GM21786 (cell line): Measurements from ENCODE around the gene SLC25A11.
"Not testable (repeated sequence)": the region's sequence is repeated elsewhere in the genome, so short reads cannot be mapped to it uniquely, and the experiment has no call there.

Experiments used
- ATAC-seq: cut with Tn5 transposase; IDR thresholded peaks from one replicate; pipeline ENCODE4 v1.9.1; 2021; ENCODE audit not compliant: unreplicated experiment

The SLC25A11 gene

DNA sequence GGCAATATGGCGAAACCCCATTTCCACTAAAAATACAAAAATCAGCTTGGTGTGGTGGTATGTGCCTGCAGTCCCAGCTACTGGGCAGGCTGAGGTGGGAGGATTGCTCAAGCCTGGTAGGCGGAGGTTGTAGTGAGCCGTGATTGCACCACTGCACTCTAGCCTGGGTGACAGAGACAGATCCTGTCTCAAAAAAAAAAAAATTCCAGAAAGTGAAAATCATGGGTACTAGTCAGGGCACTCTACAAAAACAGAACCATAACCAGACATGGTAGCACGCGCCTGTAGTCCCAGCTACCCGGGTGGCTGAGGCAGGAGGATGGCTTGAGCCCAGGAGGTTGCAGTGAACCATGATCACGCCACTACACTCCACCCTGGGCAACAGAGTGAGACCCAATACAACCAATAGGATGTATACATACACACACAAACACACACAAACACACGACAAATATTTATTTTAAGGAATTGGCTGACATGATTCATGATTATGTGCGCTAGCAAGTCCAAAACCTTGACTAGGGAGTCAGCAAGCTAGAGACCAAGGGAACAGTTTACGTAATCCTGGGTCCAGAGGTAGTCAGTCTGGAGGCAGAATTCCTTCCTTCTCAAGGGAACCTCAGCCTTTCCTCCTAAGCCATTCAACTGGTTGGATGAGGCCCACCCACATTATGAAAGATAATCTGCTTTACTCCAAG, 19.3 kb downstream of the SLC25A11 start:
- no peak for ATAC-seq

DNA sequence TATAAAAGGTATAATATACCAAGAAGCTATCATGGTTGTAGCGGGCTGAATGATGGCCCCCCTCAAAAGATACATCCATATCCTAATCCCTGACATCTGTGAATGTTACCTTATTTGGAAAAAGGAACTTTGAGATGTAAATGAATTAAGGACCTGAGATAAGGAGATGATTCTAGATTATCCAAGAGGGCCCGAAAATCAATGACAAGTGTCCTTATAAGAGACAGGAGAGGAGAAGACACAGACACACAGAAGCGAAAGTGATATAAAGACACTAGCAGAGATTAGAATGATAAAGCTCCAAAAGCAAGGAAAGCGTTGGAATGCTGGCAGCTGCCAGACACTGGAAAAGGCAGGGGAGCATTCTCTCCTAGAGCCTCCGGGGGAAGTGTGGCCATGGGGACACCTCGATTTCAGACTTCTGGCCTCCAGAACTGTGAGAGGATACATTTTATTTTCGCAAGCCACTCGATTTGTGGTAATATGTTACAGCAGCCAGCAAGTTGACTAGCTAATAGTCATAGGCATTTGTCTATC, 20.3 kb downstream of the SLC25A11 start:
- ATAC-seq: no peak

DNA sequence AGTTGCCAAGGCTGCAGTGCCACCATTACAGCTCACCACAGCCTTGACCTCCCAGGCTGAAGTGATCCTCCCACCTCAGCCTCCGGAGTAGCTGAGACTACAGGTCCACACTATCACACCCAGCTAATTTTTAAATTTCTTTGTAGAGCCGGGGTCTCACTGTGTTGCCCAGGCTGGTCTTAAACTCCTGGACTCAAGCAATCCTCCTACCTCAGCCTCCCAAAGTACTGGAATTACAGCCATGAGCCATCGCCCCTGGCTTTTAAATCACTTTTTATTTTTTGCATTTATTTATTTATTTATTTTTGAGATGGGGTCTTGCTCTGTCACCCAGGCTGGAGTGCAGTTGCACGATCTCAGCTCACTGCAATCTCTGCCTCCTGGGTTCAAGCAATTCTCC, 25.3 kb downstream of the SLC25A11 start:
- ATAC-seq: not testable (repeated sequence)

DNA sequence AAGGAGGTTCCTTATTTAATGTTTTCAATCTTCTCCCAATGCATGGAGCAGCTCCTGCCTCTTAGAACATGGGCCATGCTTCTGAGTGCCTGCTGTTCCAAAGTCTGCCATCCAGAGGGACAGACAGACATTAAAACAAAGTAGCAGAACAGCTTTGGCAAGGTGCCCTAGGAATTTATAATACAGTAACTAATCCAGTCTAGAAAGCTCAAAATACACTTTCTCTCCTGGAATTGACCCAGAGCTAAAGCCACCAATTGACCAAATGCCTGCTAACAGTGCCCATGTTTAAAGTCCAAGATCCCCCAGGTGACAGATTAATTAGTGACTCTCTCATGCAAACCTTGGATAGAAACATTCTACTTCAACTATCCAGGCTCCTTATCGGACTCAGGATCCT, 25.9 kb downstream of the SLC25A11 start:
- no peak for ATAC-seq

DNA sequence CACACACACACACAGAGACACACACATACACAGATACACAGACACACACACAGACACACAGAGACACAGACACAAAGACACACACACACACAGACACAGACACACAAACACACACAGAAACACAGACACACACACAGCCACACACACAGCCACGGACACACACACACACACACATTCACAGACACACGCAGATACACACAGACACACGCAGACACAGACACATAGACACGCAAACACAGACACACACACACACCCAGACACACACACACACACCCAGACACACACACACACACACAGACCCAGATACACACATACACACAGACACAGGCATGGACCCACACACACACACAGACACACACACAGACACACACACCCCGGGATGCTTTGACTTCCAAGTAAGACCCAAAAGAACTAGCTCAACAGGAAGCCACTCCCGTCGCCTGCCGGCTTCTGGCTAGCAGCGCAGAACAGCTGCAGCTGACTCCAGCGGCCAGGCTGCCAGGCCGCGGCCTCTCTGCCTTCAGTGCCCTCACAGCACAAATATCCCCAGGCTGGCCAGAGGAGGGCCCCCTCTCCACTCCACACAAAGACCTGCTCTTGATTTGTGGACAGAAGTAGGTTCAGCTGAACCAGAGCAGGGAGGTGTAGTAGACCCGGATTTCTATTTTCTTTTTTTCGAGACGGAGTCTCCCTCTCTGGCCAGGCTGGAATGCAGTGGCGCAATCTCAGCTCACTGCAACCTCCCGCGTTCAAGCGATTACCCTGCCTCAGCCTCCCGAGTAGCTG, 30.9 kb downstream of the SLC25A11 start:
- ATAC-seq: no peak

DNA sequence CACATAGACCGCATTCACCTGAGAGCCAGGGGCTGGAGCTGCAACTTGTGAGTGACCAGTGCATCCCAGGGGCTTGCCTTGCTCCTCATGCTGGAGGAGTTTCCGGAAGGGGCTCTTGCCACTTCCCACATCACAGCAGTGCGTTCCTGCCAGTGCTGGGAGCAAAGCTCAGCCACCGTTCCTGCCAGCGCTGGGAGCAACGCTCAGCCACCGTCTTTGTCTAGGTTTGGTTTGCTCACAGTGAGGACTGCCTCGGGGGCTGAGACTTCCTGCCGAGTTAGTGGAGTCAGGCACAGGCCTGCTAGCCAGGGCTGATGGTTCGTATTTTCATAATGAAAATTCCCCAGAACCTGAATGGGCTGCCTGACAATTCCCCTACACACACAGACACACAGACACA, 31.5 kb downstream of the SLC25A11 start:
- ATAC-seq: no peak

DNA sequence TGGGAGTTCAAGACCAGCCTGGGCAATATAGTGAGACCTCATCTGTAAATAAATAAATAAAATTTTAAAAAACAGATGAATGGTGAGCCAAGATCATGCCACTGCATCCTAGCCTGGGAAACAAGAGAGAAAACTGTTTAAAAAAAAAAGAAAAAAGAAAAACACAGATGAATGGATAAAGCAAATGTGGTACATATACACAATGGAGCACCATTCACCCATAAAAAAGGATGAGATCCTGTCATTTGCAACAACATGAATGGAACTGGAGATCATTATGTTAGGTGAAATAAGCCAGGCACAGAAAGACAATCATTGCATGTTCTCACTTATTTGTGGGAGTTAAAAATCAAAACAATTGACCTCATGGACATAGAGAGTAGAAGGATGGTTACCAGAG, 33.2 kb downstream of the SLC25A11 start:
- not testable (repeated sequence) for ATAC-seq

DNA sequence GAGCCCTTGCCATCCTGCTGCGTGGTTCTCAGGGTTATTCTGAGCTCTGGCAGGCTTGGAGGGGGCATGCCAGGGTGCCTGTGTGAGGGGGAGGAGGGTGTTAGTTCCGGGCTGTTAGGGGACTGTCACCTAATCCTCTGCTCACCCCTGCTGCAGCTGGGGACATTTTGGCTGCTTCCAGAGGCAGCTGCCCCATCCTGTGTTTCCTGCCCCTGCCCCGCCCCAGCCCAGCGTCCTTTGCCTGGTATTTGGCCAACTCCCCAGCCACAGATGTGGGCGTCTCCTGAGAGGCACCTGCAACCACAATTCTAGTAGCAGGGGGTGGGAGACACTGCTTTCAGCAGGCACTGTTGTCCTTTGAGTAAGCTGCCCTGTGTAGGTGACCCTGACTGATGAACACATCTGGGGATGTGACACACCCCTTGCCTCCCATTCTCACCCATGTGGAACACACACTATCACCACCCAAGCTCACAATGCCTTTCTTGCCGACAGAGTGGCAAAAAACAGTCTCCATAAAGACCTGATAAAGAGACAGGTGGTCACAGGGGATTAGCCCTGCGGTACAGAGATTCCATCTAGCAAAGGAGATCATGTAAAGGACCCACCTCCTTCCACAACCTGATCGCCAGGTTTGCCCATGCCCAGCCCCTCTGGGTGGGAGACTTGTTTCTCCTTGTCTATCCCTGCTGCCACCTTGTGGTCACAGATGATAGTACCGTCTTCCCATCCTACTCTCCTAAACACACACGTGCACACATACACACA, 36.6 kb downstream of the SLC25A11 start, which contains the start of gene CHRNE:
Gene CHRNE (minus strand): TSS at position 48 of the 768 bp plus-strand sequence. CDS start 35 bp downstream, at position 13.
- ATAC-seq: no peak

DNA sequence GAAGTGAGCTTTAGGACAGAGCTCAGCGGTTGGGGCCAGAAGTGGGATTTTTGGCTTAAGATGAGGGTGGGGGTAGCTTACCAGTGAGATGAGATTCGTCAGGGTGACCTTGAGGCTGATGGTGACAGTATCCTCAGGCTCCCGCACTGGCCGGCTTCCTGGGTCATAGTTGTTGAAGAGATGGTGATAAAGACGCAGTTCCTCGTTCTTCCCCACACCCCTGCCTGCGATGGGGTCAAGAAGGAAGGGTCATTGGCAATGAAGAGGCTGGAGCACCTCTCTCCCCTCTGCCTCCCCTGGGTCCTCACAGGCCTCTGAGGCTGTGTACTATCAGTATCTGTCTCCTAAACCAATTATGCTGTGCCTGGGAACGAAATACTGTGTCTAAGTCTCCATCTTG, 37.3 kb downstream of the SLC25A11 start:
- ATAC-seq: no peak

DNA sequence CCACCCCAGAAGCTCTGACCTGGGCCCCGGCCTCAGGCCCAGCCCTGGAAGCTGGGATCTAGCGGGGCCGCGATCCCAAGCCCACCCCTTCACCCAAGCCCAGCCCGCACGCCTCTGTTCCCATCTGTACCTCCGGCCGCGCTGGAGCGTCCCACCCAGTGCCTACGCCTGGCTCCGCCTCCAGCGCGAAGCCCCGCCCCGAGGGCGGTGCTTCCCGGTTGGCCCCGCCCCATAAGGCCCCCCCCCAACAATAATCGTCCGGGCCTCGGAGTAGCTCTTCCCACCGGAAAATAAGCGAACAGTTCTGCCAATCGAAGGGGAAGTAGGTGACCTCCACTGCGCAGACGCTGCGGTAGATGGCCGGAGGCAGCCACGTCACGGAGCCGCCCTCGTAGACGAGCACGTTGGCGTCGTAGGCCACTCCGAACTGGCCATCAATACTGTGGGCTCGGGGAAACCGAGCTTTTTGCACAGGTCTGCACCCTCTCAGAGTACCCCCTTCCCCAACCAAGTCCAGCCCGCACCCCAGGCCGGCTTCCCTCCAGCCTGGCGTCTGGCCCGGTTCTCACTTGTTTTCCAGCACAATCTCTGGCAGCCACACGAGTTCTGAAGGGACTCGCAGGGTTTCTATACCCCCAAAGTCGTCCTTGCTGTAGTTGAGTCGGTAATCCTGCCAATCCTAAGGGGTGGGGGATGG, 38.0 kb downstream of the SLC25A11 start:
- no peak for ATAC-seq

DNA sequence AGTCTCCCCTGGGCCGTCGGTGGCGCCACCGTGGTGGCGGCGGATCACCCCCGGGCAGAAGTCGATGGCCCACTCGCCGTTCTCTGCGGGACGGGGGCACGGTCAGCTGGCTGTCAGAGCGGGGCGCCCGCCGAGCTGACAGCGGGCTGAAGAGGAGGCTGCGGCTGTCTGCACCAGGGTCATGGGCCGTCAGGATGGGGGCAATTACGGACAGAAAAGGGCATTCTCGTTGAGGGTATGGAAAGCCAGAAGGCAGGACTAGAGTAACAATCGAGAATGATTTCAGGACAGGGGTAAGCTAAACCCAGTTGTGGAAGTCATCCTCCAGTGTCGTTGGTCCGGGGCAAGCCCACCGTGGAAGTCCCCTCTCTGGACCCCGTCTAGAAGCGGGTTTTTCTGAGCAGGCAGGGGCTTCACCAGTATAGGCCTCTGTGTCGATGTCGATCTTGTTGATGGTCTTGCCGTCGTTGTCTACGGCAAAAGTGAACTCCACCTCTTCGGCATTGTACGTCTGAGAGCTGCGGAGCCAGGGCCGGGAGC, 38.7 kb downstream of the SLC25A11 start:
- no peak for ATAC-seq

DNA sequence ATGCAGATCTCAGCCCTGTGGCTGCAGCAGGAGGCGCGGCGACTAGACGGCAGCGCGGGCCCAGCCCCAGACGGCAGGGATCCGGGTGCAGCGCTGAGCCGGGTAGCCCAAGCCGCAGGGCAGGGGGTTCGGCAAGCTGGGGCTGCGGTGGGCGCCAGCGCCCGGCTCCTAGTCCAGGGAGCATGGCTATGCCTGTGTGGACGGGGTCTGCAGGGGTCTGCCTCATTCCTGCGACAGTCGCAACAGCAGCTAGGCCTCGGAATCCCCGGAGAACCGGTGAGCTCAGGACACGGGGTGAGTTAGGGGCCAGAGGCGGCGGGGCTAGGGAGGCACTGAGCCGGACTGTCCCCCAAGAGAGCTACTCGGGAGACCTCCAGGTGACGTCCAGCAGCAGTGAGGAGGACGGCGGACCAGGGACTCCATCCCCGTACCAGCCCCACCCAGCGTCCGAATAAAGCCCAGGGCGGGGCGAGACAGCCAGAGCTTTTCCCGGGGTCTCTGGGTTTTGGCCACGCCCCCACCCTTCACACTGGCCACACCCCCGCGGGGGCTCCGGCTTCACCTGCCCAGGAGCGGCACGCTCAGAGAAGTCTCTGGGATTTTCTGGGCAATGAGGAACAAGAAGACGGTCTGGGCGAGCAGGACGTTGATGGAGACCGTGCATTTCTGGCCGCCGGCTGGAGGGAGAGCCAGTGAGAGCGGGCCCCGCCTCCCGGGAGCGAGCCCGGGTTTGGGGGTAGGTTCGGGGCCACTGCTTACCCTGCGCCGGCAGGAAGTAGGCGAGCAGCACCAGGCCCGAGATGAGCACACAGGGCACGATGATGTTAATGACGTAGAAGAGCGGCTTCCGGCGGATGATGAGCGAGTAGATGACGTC, 39.4 kb downstream of the SLC25A11 start:
- ATAC-seq: no peak

DNA sequence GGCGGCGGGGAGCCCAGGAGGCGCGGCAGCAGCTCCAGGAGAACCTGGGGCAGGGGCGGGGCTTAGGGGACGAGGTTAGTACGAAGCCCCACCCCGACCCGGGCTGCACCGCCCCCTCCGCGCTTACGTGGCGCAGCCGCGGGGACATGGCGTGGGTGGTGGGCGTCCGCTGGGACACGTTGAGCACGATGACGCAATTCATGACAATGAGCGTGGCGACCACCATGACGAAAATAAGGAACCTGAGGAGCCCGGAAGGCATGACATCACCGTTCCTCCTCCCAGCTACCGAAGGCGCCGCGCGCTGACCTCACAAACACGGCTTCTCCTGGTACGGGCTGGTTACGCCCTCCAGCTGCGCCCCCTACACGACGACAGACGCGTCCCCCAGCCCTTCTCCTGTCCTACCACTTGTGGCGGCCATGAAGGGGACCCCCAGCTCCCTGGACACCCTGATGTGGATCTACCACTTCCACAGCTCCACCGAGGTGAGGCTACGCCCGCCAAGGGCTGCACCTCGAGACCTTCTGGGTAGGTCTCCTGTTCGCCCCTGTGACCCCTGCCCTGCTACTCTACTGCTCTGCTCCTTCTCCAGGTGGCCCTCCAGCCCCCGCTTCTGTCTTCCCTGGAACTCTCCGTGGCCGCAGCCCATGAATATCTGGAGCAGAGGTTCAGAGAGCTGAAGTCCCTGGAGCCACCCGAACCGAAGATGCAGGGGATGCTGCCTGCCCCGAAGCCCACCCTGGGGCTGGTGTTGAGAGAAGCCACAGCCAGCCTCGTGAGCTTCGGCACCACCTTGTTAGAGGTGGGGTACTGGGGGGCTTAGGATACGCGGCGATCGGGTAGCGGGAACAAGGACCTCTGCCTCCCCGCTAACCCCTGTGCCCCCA, 40.3 kb downstream of the SLC25A11 start, which contains the start of gene C17orf107:
Gene C17orf107 (plus strand): TSS at position 196 of the 890 bp plus-strand sequence. CDS start 227 bp downstream, at position 423.
- no peak for ATAC-seq

DNA sequence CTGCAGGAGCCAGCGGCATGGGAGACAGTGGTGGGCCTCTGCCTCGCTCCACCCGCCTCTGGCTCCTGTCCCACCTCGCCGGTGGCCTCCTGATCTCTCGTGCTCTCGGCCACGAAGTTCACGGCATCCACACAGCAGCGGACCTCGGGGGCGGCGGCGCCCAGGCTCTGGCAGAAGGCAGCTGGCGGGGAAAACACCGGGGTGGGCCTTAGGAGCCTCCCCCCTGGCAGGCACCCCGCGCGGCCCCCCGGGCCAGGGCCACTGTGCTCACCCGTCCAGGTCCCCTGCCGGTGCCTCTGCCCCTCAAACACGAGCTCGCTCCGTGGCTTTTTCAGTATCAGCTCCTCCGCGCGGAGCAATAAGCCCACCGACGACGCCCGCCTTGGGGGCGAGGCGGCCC, 40.9 kb downstream of the SLC25A11 start:
- ATAC-seq: no peak

DNA sequence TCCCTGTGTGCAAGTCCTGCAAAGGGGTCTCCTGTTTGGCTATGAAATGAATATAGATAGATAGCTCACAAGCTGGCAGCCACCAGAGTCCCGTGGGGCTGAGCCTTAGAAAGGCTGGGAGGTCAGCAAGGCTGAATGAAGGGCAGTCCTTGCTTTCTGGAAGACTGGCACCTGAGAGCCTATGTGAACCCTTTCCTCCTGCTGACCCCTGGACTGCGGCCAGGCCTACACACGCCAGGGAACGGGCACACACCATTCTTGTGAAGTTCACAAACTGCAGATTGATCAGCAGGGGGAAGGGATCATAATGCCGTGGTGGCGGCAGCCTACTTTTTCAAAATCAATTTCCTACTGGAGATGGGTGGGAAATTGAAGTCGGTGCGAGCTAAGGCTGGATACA, 41.5 kb downstream of the SLC25A11 start:
- ATAC-seq: no peak

DNA sequence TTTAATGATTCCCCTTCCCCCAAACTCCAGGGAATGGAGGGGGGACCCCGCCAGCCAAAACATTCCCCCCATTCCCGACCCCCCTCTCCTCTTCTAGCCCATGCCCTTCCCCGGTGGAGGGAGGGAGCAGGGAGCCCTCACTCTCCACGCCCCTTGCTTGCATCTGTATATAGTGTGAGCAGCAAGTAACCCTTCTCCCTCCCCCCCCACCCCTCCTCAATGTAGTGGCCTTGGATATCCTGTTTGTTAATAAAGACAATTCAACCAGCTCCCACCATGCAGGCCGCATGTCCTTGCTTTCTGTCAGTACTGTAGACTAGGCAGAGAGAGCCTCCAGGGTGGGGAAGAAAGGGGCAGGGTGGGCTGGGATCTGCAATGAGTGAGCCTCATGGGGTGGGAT, 42.1 kb downstream of the SLC25A11 start:
- no peak for ATAC-seq

DNA sequence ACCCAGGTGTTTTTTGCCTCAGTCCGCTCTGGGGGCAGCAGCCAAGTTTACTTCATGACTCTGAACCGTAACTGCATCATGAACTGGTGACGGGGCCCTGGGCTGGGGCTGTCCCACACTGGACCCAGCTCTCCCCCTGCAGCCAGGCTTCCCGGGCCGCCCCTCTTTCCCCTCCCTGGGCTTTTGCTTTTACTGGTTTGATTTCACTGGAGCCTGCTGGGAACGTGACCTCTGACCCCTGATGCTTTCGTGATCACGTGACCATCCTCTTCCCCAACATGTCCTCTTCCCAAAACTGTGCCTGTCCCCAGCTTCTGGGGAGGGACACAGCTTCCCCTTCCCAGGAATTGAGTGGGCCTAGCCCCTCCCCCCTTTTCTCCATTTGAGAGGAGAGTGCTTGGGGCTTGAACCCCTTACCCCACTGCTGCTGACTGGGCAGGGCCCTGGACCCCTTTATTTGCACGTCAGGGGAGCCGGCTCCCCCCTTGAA, 42.6 kb downstream of the SLC25A11 start:
- ATAC-seq: no peak
